ENCODE results near the gene LCOR.
A peak's percentile ranks its signal among the peaks of the same experiment; 100 is the strongest.
"Not testable (repeated sequence)": the region's sequence is repeated elsewhere in the genome, so short reads cannot be mapped to it uniquely, and the experiment has no call there.

The LCOR gene

GRCh38 chr10:97016728-97017473 lies 184.8 kb downstream of the LCOR start:
- no peak for DNase-seq

- no peak for DNase-seq
These were observed 185.4 kb downstream of the LCOR start for GRCh38 chr10:97017474-97017903.

DNA sequence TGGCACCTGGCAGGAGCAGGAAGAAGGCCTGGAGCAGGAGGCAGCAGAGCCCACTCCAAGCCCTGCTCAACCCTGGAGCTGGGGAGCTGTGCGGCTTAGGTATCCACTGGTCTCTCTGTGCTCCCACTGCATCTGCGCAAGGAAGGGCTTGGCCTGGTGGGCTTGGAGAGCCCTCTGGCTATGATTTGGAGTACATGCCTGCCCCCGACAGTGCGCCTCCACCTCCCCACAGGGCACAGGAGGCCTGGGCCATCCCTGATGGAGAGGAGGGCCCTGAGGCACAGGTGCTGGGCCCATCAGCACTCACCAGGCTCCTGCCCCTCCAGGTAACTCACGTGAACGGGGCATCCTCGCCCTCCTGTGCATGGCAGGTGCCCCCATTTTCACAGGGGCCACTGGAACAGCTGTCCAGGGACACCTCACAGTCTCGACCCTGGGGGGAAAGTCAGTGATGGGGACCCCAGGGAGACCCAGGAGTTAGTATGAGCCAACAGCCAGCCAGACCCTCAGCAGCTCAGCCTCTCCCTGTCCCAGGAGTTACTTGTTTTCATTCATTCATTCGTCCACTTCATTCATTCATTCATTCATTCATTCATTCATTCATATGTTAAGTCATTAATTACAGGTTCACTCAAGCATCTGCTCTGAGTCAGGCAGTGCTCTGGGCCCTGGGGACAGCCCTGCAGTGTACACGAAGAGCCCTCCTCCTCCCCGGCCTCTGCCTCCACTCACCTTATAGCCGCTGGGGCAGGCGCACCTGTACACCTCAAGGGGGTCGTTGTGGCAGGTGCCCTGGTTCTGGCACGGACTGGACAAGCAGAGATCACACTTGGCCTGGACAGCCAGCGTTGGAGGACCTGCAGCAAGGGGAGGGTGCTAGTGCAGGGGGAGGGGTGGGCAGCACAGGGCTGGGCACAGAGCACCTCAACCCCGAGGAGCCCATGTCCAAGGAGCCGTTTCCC lies 186.4 kb downstream of the LCOR start:
- no peak for DNase-seq

DNA sequence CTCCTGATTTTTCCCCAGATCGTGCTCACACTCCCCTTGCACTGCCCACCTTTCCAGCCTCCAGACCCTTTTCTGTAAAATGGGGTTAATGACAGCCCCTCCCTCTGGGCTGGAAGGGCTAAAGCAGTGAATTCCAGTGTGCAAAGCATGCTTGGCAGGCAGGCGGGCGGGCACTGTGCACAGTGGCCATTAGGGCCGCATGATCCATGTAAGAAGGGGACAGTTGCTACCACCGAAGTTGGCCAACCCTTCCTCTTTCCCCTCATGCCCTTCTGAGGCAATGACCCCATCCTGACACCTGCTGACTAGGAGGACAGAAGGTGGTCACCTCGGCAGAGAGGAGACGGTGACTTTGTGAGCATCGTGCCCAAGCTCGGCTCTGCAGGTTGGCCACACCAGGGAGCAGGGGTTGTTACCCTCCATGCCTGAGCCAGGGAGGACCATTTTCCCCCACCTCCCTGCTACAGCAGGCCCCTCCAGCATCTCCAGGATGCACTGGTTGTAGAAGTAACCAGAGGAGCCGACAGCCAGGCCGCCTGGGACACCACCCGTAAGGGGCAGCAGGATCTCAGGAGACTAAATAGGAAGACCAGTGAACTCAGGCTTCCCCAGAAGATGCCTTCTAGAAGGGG lies 187.2 kb downstream of the LCOR start:
- no peak for DNase-seq

GRCh38 chr10:97020452-97021400 lies 188.6 kb downstream of the LCOR start:
- DNase-seq: no peak

DNA sequence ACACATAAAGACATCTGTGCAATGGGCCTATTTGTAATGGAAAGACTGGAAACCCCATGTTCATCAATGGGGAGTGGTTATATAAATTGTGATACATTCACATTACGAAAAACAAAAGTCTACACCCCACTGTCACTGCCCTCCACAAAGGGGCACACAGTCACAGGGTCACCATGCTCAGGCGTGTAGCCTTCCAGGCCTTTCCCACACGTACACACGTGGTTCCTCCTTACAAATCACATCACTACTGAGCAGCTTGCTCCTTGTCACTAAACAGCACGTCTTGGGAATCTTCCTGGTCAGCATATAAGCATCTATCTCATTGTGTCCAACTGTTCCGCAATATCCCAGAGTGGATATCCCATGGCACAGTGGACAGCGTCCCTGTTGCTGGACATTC lies 190.5 kb downstream of the LCOR start:
- DNase-seq: no peak

GRCh38 chr10:97023401-97024167 lies 191.5 kb downstream of the LCOR start:
- DNase-seq: no peak

GRCh38 chr10:97024168-97025073 lies 192.3 kb downstream of the LCOR start:
- no peak for DNase-seq

GRCh38 chr10:97025613-97026242 lies 193.6 kb downstream of the LCOR start:
- peak; percentile 65 for DNase-seq

DNA sequence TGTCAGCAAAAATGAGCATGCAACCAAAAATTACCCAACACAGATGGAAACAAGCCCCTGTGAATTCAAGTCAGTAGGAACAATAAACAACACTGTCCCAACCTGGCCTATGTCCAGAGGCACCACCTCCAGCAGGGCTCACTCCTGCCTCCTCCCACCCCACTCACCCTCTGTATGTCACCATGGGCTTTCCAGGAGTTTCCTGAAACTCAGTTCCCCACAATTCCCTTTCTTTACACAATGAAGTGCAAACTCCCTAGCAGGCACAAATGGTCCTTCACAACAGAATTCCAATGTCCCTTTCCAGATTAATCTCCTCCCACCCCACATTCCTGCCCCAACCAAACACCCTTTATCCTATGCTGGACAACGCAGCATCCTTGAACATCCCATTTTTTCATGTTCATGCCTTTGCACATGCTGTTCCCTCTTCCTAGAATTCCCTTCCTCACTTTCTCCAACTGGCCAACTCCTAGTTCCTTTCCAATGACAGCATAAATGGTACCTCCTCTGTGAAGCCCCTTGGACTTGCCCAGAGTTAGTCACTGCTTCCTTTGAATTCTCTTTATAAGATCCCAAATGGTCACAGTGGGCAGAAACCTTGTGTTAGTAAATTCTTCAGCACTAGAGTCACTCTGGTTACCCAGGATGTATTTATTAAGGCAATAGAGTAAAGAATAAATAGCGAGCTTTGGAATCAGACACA lies 196.2 kb downstream of the LCOR start:
- DNase-seq: no peak

DNA sequence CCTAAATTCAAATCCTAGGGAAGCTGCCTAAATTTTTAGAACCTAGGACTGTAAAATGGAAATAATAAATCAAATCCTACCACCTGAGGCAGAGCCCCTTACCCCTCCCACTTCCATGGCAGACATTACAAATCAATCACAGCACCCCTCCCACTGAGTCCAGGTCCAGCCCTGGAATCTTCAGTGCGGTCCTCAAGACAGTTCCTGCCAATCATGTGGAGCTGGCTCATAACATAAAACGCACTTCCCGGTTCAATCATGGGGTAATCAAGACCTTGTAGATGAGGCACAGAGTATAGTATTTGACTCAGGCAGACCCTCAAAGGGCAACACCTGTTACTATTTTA lies 196.7 kb downstream of the LCOR start:
- DNase-seq: no peak

GRCh38 chr10:97029271-97029670 lies 197.2 kb downstream of the LCOR start:
- no peak for DNase-seq

DNA sequence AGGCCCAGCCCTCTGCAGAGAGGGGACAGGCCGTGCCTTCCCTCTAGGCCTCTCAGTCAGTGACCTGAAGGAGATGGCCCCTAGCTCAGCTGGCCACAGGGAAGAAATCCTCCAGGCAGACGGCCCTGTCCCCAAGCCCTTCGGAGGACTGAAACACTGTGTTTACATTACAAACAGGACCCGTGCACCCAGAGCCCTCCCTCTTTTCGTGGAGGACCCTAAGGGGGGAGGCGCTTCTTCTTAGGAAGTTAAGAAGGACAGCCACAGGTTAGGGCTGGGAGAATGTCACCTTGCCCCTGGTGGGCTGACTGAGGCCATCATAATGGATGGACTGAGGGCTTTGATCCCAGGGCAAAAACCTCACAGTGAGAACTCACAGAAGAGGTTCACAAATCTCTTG lies 198.8 kb downstream of the LCOR start:
- no peak for DNase-seq

GRCh38 chr10:97031459-97031858 lies 199.4 kb downstream of the LCOR start:
- DNase-seq: no peak

GRCh38 chr10:97032624-97033023 lies 200.5 kb downstream of the LCOR start:
- no peak for DNase-seq

- not testable (repeated sequence) for DNase-seq
These were observed 201.7 kb downstream of the LCOR start for GRCh38 chr10:97033841-97034240.

DNA sequence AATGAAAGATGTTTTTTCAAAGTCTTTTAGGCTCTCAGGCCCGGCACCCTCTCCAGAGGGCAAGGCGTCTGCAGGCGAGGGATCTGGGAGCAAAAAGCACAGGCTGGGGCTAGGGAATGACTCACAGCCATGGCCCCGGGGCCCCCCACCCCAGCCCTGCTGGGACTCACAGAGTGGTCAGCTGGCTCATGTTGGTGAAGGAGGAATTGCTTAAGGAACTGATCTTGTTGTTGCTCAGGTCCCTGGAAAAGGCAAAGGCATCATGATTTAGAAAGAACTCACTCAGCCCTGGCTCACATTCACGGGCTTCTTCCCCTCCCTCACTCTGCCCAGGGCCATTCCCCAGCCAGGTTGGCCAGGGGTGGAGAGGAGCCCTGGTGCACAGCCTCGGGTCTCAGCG lies 202.2 kb downstream of the LCOR start:
- no peak for DNase-seq

DNA sequence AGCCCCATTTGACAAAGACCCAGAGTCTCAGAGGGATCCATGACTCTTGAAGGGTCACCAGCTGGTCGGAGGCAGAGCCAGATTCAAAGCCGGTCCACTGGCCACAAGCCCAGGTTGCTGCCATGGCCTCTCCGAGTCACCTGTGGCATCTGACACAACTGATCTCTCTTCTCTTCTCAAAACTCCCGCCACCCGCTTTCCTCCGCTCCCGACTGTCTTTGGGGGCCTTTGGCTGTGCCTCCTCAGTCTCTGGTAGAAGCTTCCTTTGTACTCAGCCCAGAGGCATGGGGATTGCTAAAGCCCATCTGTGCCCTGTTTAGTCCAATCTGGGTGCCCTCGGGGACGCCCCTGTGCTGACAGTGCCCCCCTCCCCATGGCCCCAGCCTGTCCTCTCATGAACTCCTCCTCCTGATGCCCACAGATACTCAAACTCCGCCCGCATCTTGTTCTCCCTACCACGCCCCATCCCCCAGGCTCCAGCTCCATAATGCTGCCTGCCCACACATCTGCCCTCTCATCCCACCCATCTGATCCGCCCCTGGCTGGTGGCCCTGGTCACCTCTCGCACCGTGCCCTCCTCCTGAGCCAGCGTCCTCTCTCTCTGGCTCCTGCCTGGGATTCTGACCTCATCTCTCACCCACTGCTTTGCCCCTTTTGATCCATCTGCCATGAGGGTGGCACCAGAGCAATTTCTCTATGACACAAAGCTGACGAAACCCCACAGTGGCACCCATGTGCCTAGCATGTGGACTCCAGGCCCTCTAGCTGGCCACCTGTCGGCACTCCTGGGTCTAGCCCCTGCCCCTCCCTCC lies 203.1 kb downstream of the LCOR start:
- no peak for DNase-seq
